ENCODE results near the gene DOK5.

Gene DOK5

GRCh38 chr20:54624706-54625390 lies 149.5 kb downstream of the DOK5 start:
- Histone ChIP-seq H2AFZ (ENCODE audit: low read length) (no peak overlapping the region), H3K9me2 (replicated peaks; ENCODE audit: low read depth, low read length) (no peaks in the 10 kb centered on the region), H3K9ac (ENCODE audit: low read depth, low read length, poor library complexity, severe bottlenecking) (no peak overlapping the region), H3F3A (ENCODE audit: low read depth) (no peaks in the 10 kb centered on the region), H3K9me3 (ENCODE audit: insufficient read depth, low read depth, low read length) (no peaks in the 10 kb centered on the region), H3K36me3 (ENCODE audit: insufficient read depth, low read length) (no peaks in the 10 kb centered on the region), H3K27me3 (ENCODE audit: insufficient read depth, low read length, poor library complexity, severe bottlenecking) (no peaks in the 10 kb centered on the region), H3K4me3 (ENCODE audit: low read length, poor library complexity, severe bottlenecking) (no peak overlapping the region), H3K4me2 (ENCODE audit: low read depth, low read length, poor library complexity, severe bottlenecking) (no peak overlapping the region), H3K4me1 (ENCODE audit: insufficient read depth, low read length, poor library complexity, severe bottlenecking) (no peaks in the 10 kb centered on the region), H3K79me2 (ENCODE audit: insufficient read depth, low read length) (no peaks in the 10 kb centered on the region), H4K20me1 (ENCODE audit: insufficient read depth, low read length, poor library complexity, severe bottlenecking) (no peaks in the 10 kb centered on the region)
- TF ChIP-seq CTCF (conservative IDR thresholded peaks at IDR 0.05; ENCODE audit: low read length) (no peak), EZH2phosphoT487 (IDR thresholded peaks at IDR 0.05; ENCODE audit: borderline replicate concordance) (no peak)

GRCh38 chr20:54625497-54625896 lies 150.1 kb downstream of the DOK5 start:
- no peaks in the 10 kb centered on the region for H3K27me3 ChIP-seq (ENCODE audit: insufficient read depth, low read length, poor library complexity, severe bottlenecking)
- no peak overlapping the region for H3K4me2 ChIP-seq (ENCODE audit: low read depth, low read length, poor library complexity, severe bottlenecking)
- no peak overlapping the region for H2AFZ ChIP-seq (ENCODE audit: low read length)
- no peak overlapping the region for H3K4me3 ChIP-seq (ENCODE audit: low read length, poor library complexity, severe bottlenecking)
- TF ChIP-seq EZH2phosphoT487 (IDR thresholded peaks at IDR 0.05; ENCODE audit: borderline replicate concordance) (no peak), CTCF (conservative IDR thresholded peaks at IDR 0.05; ENCODE audit: low read length) (no peak)
- H3F3A ChIP-seq (ENCODE audit: low read depth) = no peaks in the 10 kb centered on the region
- H3K9me2 ChIP-seq (replicated peaks; ENCODE audit: low read depth, low read length) = no peaks in the 10 kb centered on the region
- H3K9ac ChIP-seq (ENCODE audit: low read depth, low read length, poor library complexity, severe bottlenecking) = no peak overlapping the region
- no peaks in the 10 kb centered on the region for H3K79me2 ChIP-seq (ENCODE audit: insufficient read depth, low read length)
- H3K4me1 ChIP-seq (ENCODE audit: insufficient read depth, low read length, poor library complexity, severe bottlenecking) = no peaks in the 10 kb centered on the region
- H4K20me1 ChIP-seq (ENCODE audit: insufficient read depth, low read length, poor library complexity, severe bottlenecking) = no peaks in the 10 kb centered on the region
- H3K36me3 ChIP-seq (ENCODE audit: insufficient read depth, low read length) = no peaks in the 10 kb centered on the region
- H3K9me3 ChIP-seq (ENCODE audit: insufficient read depth, low read depth, low read length) = no peaks in the 10 kb centered on the region

GRCh38 chr20:54626126-54626525 lies 150.7 kb downstream of the DOK5 start:
- TF ChIP-seq CTCF (conservative IDR thresholded peaks at IDR 0.05; ENCODE audit: low read length) (no peak), EZH2phosphoT487 (IDR thresholded peaks at IDR 0.05; ENCODE audit: borderline replicate concordance) (no peak)
- no peaks in the 10 kb centered on the region for H3K27me3 ChIP-seq (ENCODE audit: insufficient read depth, low read length, poor library complexity, severe bottlenecking)
- H3K79me2 ChIP-seq (ENCODE audit: insufficient read depth, low read length) = no peaks in the 10 kb centered on the region
- no peak overlapping the region for H3K9ac ChIP-seq (ENCODE audit: low read depth, low read length, poor library complexity, severe bottlenecking)
- H3K9me3 ChIP-seq (ENCODE audit: insufficient read depth, low read depth, low read length) = no peaks in the 10 kb centered on the region
- H3K4me1 ChIP-seq (ENCODE audit: insufficient read depth, low read length, poor library complexity, severe bottlenecking) = no peaks in the 10 kb centered on the region
- H3K9me2 ChIP-seq (replicated peaks; ENCODE audit: low read depth, low read length) = no peaks in the 10 kb centered on the region
- no peaks in the 10 kb centered on the region for H3K36me3 ChIP-seq (ENCODE audit: insufficient read depth, low read length)
- no peak overlapping the region for H3K4me3 ChIP-seq (ENCODE audit: low read length, poor library complexity, severe bottlenecking)
- H2AFZ ChIP-seq (ENCODE audit: low read length) = no peak overlapping the region
- H3K4me2 ChIP-seq (ENCODE audit: low read depth, low read length, poor library complexity, severe bottlenecking) = no peak overlapping the region
- no peaks in the 10 kb centered on the region for H3F3A ChIP-seq (ENCODE audit: low read depth)
- no peaks in the 10 kb centered on the region for H4K20me1 ChIP-seq (ENCODE audit: insufficient read depth, low read length, poor library complexity, severe bottlenecking)

Measured in Loucy (cell line).